Muscle of back (tissue), 10 donors: ENCODE results near the gene CCDC88B. TPM values are rescaled to one million over a fixed set of nuclear protein-coding genes. Genes with fewer than 3 reads are reported as not detected.

ENCODE experiments used
- polyA plus RNA-seq, 10 donors: library from polyadenylated mRNA; unstranded; fragments of 120-200 nt; gene quantifications; one replicate each; pipeline ENCODE4 v1.2.1, GENCODE V29; 2013; ENCODE audit not compliant: insufficient read length in 10 of 10

CCDC88B gene
- polyA plus RNA-seq, 10 donors, result 2.2 to 7.6 (median 3.5) TPM

Other genes starting within 250 kb of the CCDC88B start
- 10 to 100 TPM; 47.7 to 71.6 (median 53.2) TPM for gene MACROD1, start 174.1 kb upstream of the CCDC88B start, polyA plus RNA-seq
- 100 to 1,000 TPM; 109 to 167 (median 134) TPM for gene STIP1, start 154.0 kb upstream of the CCDC88B start, polyA plus RNA-seq
- gene FERMT3, start 133.5 kb upstream of the CCDC88B start, polyA plus RNA-seq, result 10 to 100 TPM in 3 of 10 donors, 1 to 10 TPM in 7; 5.7 to 15.0 (median 8.2) TPM
- 10 to 100 TPM; 34.5 to 80.5 (median 64.2) TPM for gene TRPT1, start 114.0 kb upstream of the CCDC88B start, polyA plus RNA-seq
- gene NUDT22, start 113.9 kb upstream of the CCDC88B start, polyA plus RNA-seq, result 10 to 100 TPM; 12.0 to 21.5 (median 17.7) TPM
- gene DNAJC4, start 109.7 kb upstream of the CCDC88B start, polyA plus RNA-seq, result 10 to 100 TPM; 46.2 to 64.2 (median 52.8) TPM
- gene VEGFB, start 105.6 kb upstream of the CCDC88B start, polyA plus RNA-seq, result 100 to 1,000 TPM in 5 of 10 donors, 10 to 100 TPM in 5; 90.4 to 116 (median 97.3) TPM
- gene FKBP2, start 99.1 kb upstream of the CCDC88B start, polyA plus RNA-seq, result 10 to 100 TPM; 35.2 to 56.4 (median 43.5) TPM
- gene PPP1R14B, start 93.3 kb upstream of the CCDC88B start, polyA plus RNA-seq, result 100 to 1,000 TPM; 130 to 192 (median 172) TPM
- gene PLCB3, start 88.7 kb upstream of the CCDC88B start, polyA plus RNA-seq, result 10 to 100 TPM in 6 of 10 donors, 1 to 10 TPM in 4; 9.4 to 16.1 (median 11.0) TPM
- 10 to 100 TPM; 18.3 to 40.5 (median 27.2) TPM for gene BAD, start 55.5 kb upstream of the CCDC88B start, polyA plus RNA-seq
- gene GPR137, start 54.4 kb upstream of the CCDC88B start, polyA plus RNA-seq, result 10 to 100 TPM; 14.3 to 23.3 (median 18.2) TPM
- gene KCNK4, start 48.9 kb upstream of the CCDC88B start, polyA plus RNA-seq, result not detected
- gene CATSPERZ, start 39.8 kb upstream of the CCDC88B start, polyA plus RNA-seq, result under 1 TPM in 3 of 10 donors, not detected in 7; 0.23 to 0.54 (median 0.34) TPM
- 10 to 100 TPM; 20.4 to 31.5 (median 24.5) TPM for gene ESRRA, start 34.7 kb upstream of the CCDC88B start, polyA plus RNA-seq
- 100 to 1,000 TPM; 139 to 214 (median 173) TPM for gene TRMT112, start 22.6 kb upstream of the CCDC88B start, polyA plus RNA-seq
- gene PRDX5, start 22.1 kb upstream of the CCDC88B start, polyA plus RNA-seq, result 100 to 1,000 TPM; 109 to 184 (median 124) TPM
- 10 to 100 TPM in 9 of 10 donors, 1 to 10 TPM in 1; 9.7 to 15.8 (median 12.3) TPM for gene RPS6KA4, start 19.0 kb downstream of the CCDC88B start, polyA plus RNA-seq
- gene SLC22A11, start 215.7 kb downstream of the CCDC88B start, polyA plus RNA-seq, result under 1 TPM in 3 of 10 donors, not detected in 7; 0.11 to 0.14 (median 0.11) TPM